ENCODE data around the gene SEPTIN10. TPM values are rescaled to one million over a fixed set of nuclear protein-coding genes. Genes with fewer than 3 reads are reported as not detected.

The SEPTIN10 gene
- total and polyA plus RNA-seq, 2 of the 8 experiments (the other 6 are each of a cell fraction or from before 2014, with no cell fraction given): 23.7 to 101 TPM

GRCh38 chr2:109521233-109522062, 92.3 kb downstream of the SEPTIN10 start:
- H2BK12ac ChIP-seq (ENCODE audit: low read depth, low read length): no peak overlapping the region
- H2BK20ac ChIP-seq (ENCODE audit: low read length): no peak overlapping the region
- H3K23ac ChIP-seq (ENCODE audit: insufficient read length): no peak overlapping the region
- no peaks in the 10 kb centered on the region for H3K27me3 ChIP-seq (replicated peaks in 1 of 4; ENCODE audit: control insufficient read depth in 3 of 4, extremely low read depth in 1 of 4, insufficient read depth in 3 of 4, low read length in 3 of 4)
- H2BK120ac ChIP-seq (replicated peaks; ENCODE audit: low read depth, low read length): no peak overlapping the region
- H3K79me1 ChIP-seq (ENCODE audit: low read depth, low read length): no peaks in the 10 kb centered on the region
- no peak overlapping the region for H3K56ac ChIP-seq (replicated peaks; ENCODE audit: insufficient read length, low read depth, low read length)
- DNase-seq (ENCODE audit: low read depth in 1 of 2, low spot score in 2 of 2): no peak
- CTCF ChIA-PET (ENCODE audit: partially characterized antibody): interaction anchor here (0.6 to 1.6 kb wide), 4 partner anchors 11 to 192 kb away, joined by 3 to 8 read pairs (median 4); no protein-coding TSS in a partner anchor
- no peak overlapping the region for H2BK15ac ChIP-seq (ENCODE audit: low read length)
- no peak overlapping the region for H3K4ac ChIP-seq (replicated peaks; ENCODE audit: insufficient read length, low read depth, low read length)
- H3K79me2 ChIP-seq (ENCODE audit: control insufficient read depth in 1 of 2, insufficient read depth in 2 of 2, low read length in 2 of 2): no peaks in the 10 kb centered on the region
- WGBS, 2 experiments (ENCODE audit: extremely low coverage in 1 of 2, insufficient coverage in 1 of 2, insufficient read length in 1 of 2, insufficient replicate concordance in 2 of 2, low coverage in 1 of 2, low lambda C conversion rate in 2 of 2, missing lambda C conversion rate in 1 of 2): 91% methylated on average over 20 of the region's 20 CpGs; no CpG with 5 or more reads in 1 of the 2 experiments
- H4K8ac ChIP-seq (ENCODE audit: extremely low read depth, insufficient read depth, low read length): no peak overlapping the region; the same call in 1 of the 2 replicates
- no peak overlapping the region for H3K4me3 ChIP-seq (ENCODE audit: extremely low read depth in 1 of 4, insufficient read depth in 2 of 4, low read depth in 3 of 4, low read length in 4 of 4)
- H3K18ac ChIP-seq (ENCODE audit: extremely low read depth, low read length): no peak overlapping the region
- TF ChIP-seq ATF3 (IDR thresholded peaks at IDR 0.05; ENCODE audit: insufficient read depth, low read depth, low read length) (no peak), RNF2 (IDR thresholded peaks at IDR 0.05; ENCODE audit: borderline replicate concordance, low read depth, low read length, missing control alignments, poor library complexity, severe bottlenecking) (no peak), CTBP2 (IDR thresholded peaks at IDR 0.05; ENCODE audit: borderline replicate concordance, insufficient read depth, insufficient read length, low read length) (no peak), NANOG (IDR thresholded peaks at IDR 0.05; ENCODE audit: insufficient read depth, low read depth, low read length, poor library complexity, severe bottlenecking) (no peak)
- H3K9me3 ChIP-seq (ENCODE audit: insufficient read depth in 2 of 2, low read depth in 1 of 2, low read length in 1 of 2): no peaks in the 10 kb centered on the region
- H3K9ac ChIP-seq (replicated peaks in 1 of 4; ENCODE audit: extremely low read depth in 1 of 4, low read depth in 3 of 4, low read length in 3 of 4): no peak overlapping the region
- no peaks in the 10 kb centered on the region for H3K36me3 ChIP-seq (ENCODE audit: control insufficient read depth in 2 of 4, insufficient read depth in 4 of 4, low read length in 3 of 4)
- FAIRE-seq: no peak
- no peak overlapping the region for H3K14ac ChIP-seq (ENCODE audit: insufficient read length)
- no peak overlapping the region for H3K4me2 ChIP-seq (ENCODE audit: insufficient read depth in 1 of 2, low read depth in 2 of 2, low read length in 2 of 2)
- H2AK5ac ChIP-seq (ENCODE audit: low read depth, low read length): no peak overlapping the region
- no peak overlapping the region for H2AFZ ChIP-seq (ENCODE audit: low read length)
- H4K5ac ChIP-seq (ENCODE audit: insufficient read length, low read depth, low read length): no peak overlapping the region
- H2BK5ac ChIP-seq (ENCODE audit: low read depth, low read length): no peak overlapping the region
- no peaks in the 10 kb centered on the region for H4K20me1 ChIP-seq (replicated peaks in 1 of 2; ENCODE audit: control insufficient read depth in 1 of 2, insufficient read depth in 2 of 2, low read length in 2 of 2)
- peaks cover 2% of the 10 kb centered on the region; the same call in 1 of the 2 replicates for H3K23me2 ChIP-seq (ENCODE audit: low read depth, low read length)
- no peak overlapping the region for H3K27ac ChIP-seq (ENCODE audit: low read depth, low read length)
- H4K91ac ChIP-seq (replicated peaks; ENCODE audit: insufficient read length, low read length): no peak overlapping the region
- POLR2A ChIA-PET (ENCODE audit: partially characterized antibody): no interaction called here
- H3K4me1 ChIP-seq (replicated peaks in 1 of 4; ENCODE audit: control insufficient read depth in 3 of 4, insufficient read depth in 4 of 4, low read length in 3 of 4): no peaks in the 10 kb centered on the region

Measured in H1 (cell line).